ENCODE data around the gene HOXA5.

HOXA5 gene

GRCh38 chr7:27181795-27182275 lies 38.4 kb upstream of the HOXA5 start:
- H3K4me1 ChIP-seq (ENCODE audit: control insufficient read depth, insufficient read depth, low read length), result peaks cover 31% of the 10 kb centered on the region
- H3K9me3 ChIP-seq (ENCODE audit: control insufficient read depth, insufficient read depth, low read depth, low read length), result no peaks in the 10 kb centered on the region
- H3K4me3 ChIP-seq (ENCODE audit: low read depth, low read length), result peak overlapping the region; percentile 9
- ChIA-PET CTCF (interaction anchor here (0.7 to 1.8 kb wide), 5 partner anchors 9 to 275 kb away, joined by 3 to 7 read pairs (median 4); no protein-coding TSS in a partner anchor), POLR2A (interaction anchor here (0.6 to 7.6 kb wide), 6 partner anchors 9 to 739 kb away, joined by 3 to 237 read pairs (median 4); partner anchors contain the start of genes HOXA10 and HOXA9)
- peaks cover 0 to 10% of the 10 kb centered on the region in 2 experiments; a peak in 2 of 3 replicates for H3K36me3 ChIP-seq (ENCODE audit: control insufficient read depth in 2 of 2, insufficient read depth in 1 of 2, low read length in 2 of 2)
- H3K27ac ChIP-seq (ENCODE audit: extremely low read depth, low read depth, low read length), result peak overlapping the region; percentile 99
- no peak for TF ChIP-seq BCL11A (tag by site-specific recombination; IDR thresholded peaks at IDR 0.05; ENCODE audit: low read depth)
- TF ChIP-seq ZNF132 (tag by site-specific recombination; IDR thresholded peaks at IDR 0.05; ENCODE audit: borderline replicate concordance), result no peak
- no peak for TF ChIP-seq ZNF280C (tag by site-specific recombination; IDR thresholded peaks at IDR 0.05)
- no peak for TF ChIP-seq ZNF585B (tag by site-specific recombination; IDR thresholded peaks at IDR 0.05)
- no peak for TF ChIP-seq ZNF324 (tag by site-specific recombination; IDR thresholded peaks at IDR 0.05)
- no peak for TF ChIP-seq ZNF76 (tag by site-specific recombination; IDR thresholded peaks at IDR 0.05; ENCODE audit: borderline replicate concordance, low read depth)
- TF ChIP-seq EGR2 (tag by site-specific recombination; IDR thresholded peaks at IDR 0.05; ENCODE audit: low read depth), result peak; percentile 37
- no peak for TF ChIP-seq ZNF362 (tag by site-specific recombination; IDR thresholded peaks at IDR 0.05)
- TF ChIP-seq TSHZ1 (tag by site-specific recombination; IDR thresholded peaks at IDR 0.05; ENCODE audit: borderline replicate concordance), result no peak
- no peak for TF ChIP-seq ZNF302 (tag by site-specific recombination; IDR thresholded peaks at IDR 0.05; ENCODE audit: low read depth)
- TF ChIP-seq ZNF701 (tag by site-specific recombination; IDR thresholded peaks at IDR 0.05), result no peak
- no peak for TF ChIP-seq ZNF148 (tag by site-specific recombination; IDR thresholded peaks at IDR 0.05; ENCODE audit: borderline replicate concordance)
- no peak for TF ChIP-seq ZSCAN18 (tag by site-specific recombination; IDR thresholded peaks at IDR 0.05)
- no peak for TF ChIP-seq ZNF473 (tag by site-specific recombination; IDR thresholded peaks at IDR 0.05)
- TF ChIP-seq HOXD13 (CRISPR knock-in tag; IDR thresholded peaks at IDR 0.05; ENCODE audit: borderline replicate concordance), result no peak
- TF ChIP-seq ZBTB17 (tag by site-specific recombination; IDR thresholded peaks at IDR 0.05), result peak; percentile 86
- TF ChIP-seq ZNF169 (tag by site-specific recombination; IDR thresholded peaks at IDR 0.05), result no peak
- TF ChIP-seq ZNF692 (tag by site-specific recombination; IDR thresholded peaks at IDR 0.05), result no peak
- TF ChIP-seq FEZF1 (tag by site-specific recombination; IDR thresholded peaks at IDR 0.05), result no peak
- TF ChIP-seq ZNF600 (tag by site-specific recombination; IDR thresholded peaks at IDR 0.05), result peak; percentile 58; the same call in 1 of the 2 replicates
- TF ChIP-seq ZNF580 (tag by site-specific recombination; IDR thresholded peaks at IDR 0.05), result no peak
- no peak for TF ChIP-seq ZNF114 (tag by site-specific recombination; IDR thresholded peaks at IDR 0.05)
- TF ChIP-seq TCF7L2 (IDR thresholded peaks at IDR 0.05; ENCODE audit: borderline replicate concordance, low read depth, low read length), result no peak
- TF ChIP-seq GLIS2 (tag by site-specific recombination; IDR thresholded peaks at IDR 0.05), result no peak
- no peak for TF ChIP-seq SALL2 (tag by site-specific recombination; IDR thresholded peaks at IDR 0.05; ENCODE audit: borderline replicate concordance)
